ENCODE data around the gene ICAM5.

Gene ICAM5

GRCh38 chr19:10344780-10345179 is 55.0 kb downstream of the ICAM5 start:
- no peak for DNase-seq (ENCODE audit: low read depth)

Measured in HS-5 (cell line).